Measurements from ENCODE around the gene GRAMD2A.

- no peak for TF ChIP-seq CTCF (IDR thresholded peaks at IDR 0.05)
- no peak for TF ChIP-seq POLR2A (IDR thresholded peaks at IDR 0.05)
- TF ChIP-seq POLR2AphosphoS5 (IDR thresholded peaks at IDR 0.05), result no peak
These were observed 50.7 kb downstream of the GRAMD2A start for GRCh38 chr15:72146934-72147333.
